SHP77 treated with DMSO at 0.1 percent for 48 hours (cell line): ENCODE results near the gene TVP23A.
"Not testable (repeated sequence)": the region's sequence is repeated elsewhere in the genome, so short reads cannot be mapped to it uniquely, and the experiment has no call there.

Experiments used
- DNase-seq: peaks from one replicate; lab custom pipeline; 2025; lab: John Stamatoyannopoulos, UW

The TVP23A gene

DNA sequence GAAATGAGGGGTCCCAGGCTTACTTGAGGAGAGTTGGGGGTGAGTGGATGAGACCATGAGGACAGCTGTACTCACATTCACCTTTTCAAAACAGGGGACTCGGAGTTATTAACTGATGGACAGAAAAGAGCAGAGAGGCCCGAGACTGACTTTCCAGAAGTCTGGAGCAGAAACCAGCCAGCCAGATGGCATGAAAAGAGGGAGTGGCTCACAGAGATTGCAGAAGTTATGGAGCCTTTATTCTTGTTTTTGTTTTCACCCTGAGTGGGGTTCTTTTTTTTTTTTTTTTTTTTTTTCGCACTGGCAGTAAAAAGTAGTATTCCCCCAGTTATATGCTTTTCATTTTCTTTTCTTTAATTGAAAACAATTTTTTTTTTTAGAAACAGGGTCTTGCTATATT is 18.9 kb downstream of the TVP23A start:
- no peak for DNase-seq

DNA sequence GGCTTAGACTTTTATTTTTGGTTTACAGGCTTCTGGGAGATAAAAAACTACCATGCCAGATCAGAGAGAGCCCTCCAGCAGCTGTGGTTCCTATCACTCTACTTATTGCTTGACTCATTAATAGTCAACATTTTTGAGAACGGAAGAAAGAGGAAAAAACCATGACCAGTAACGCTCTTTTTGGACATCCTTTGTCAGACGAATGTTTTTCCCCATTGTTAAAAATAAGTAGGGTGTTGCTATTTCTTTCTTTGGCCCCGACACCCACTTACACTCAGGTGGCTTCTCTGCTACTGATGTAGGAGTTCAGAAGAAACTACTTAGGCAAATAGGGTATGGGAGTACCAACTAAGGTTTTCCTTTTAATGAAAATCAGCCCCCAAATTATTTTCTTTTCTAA is 27.5 kb downstream of the TVP23A start:
- no peak for DNase-seq

DNA sequence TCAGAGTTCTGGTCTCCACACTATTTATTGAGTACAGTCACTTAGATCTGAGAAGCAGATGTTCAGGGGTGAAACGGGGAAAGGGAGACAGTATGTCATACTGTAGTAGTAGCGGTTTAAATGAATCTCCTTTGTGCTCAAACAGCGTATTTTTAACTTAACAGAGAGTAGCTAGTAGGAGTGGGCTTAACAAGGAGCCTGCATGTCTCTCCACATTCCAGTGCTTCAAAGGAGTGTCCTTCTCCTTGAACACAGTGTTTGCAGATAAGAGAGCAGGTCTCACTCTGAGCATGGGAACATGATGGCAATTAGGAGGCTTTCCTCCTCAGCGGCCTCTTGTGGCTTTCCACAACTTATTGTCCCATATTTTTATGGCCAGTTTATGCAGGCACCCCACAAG is 30.0 kb downstream of the TVP23A start:
- not testable (repeated sequence) for DNase-seq

GRCh38 chr16:10787304-10787703 is 31.3 kb downstream of the TVP23A start:
- no peak for DNase-seq

GRCh38 chr16:10782628-10783027 is 36.0 kb downstream of the TVP23A start:
- no peak for DNase-seq

DNA sequence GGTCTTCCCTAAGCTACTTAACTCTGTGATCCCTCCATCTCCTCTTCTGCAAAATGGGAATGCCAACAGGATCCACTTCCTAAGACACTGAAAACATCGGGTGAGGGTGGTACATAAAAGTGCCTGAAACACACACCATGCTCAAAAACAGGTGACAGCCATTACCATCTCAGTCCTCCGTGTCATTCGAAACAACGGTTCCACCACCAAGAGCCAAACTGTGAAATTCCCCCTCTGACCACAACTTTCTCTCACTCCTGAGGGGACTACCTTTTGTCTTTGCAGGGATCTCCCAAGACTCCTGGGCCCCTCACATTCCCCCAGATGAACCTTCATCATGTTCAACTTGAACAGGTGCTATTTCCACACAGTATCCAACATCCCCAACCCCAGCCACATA is 38.0 kb downstream of the TVP23A start:
- DNase-seq: no peak

GRCh38 chr16:10779908-10780307 is 38.7 kb downstream of the TVP23A start:
- not testable (repeated sequence) for DNase-seq

GRCh38 chr16:10777356-10777755 is 41.2 kb downstream of the TVP23A start:
- DNase-seq: no peak

DNA sequence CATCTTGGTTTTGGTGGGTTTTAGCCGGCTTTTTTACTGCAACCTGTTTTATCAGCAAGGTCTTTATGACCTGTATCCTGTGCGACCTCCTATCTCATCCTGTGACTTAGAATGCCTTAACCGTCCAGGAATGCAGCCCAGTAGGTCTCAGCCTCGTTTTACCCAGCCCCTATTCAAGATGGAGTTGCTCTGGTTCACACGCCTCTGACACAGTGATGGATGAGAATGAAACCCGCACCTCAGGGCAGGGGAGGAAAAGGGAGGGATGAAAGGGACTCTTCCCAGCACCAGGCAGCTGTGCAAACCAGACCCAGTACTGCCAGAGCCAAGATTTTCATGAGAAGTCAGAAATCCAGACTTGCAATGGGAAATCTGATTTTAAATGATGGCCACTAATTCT is 41.7 kb downstream of the TVP23A start:
- DNase-seq: not testable (repeated sequence)

- no peak for DNase-seq
These were observed 42.3 kb downstream of the TVP23A start for GRCh38 chr16:10776280-10776679.

DNA sequence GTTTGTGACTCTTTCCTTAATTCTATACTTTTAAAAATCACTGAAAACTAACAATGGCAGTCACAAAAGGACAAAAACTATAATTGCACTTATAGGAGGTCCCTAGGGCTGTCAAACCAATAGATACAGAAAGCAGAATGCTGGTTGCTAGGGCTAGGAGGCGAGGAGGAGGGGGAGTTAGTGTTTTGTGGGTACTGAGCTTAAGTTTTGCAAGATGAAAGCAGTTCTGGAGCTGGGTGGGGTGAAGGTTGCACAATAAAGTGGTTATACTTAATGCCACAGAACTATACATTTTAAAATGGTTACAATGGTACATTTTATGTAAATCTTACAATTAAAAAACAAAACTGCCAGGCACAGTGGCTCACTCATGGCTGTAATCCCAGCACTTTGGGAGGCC is 47.7 kb downstream of the TVP23A start:
- DNase-seq: no peak

DNA sequence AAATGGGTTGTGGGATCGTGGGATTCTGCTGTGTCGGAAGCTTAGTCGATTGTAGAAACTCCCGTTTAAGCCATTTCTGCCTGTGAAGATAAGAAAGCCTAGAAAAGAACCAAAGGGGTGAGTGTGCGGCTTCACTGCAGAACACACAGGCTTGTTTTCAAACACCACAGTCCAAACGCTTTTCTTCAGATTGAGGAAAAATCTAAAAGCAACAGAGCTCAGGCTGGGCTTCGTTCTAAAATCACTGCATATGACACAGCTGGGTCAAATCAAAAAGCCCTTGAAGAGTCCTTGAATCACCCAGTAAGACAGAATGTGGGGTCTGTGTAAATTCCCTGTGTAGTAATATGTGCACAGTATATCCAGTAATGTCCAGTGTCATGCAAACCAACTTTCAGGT is 49.2 kb downstream of the TVP23A start:
- no peak for DNase-seq

DNA sequence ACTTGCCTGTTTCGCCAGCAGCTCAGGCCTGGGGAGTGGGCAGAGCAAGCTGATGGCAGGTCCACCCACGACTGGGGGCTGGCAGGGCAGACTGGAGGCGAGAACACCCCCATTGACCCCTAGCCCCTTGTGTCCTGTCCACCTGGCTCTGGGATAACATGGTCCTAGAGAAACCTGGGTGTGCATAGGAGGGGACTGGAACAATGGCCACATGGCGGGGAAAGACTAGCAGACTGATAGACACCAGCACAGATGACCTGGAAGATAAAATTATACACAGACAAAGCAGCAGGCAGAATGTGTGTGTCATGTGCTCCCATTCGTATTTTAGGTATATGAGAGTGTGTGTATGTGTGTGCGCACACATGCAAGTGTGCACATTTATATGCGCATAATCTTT is 51.5 kb downstream of the TVP23A start:
- DNase-seq: no peak

DNA sequence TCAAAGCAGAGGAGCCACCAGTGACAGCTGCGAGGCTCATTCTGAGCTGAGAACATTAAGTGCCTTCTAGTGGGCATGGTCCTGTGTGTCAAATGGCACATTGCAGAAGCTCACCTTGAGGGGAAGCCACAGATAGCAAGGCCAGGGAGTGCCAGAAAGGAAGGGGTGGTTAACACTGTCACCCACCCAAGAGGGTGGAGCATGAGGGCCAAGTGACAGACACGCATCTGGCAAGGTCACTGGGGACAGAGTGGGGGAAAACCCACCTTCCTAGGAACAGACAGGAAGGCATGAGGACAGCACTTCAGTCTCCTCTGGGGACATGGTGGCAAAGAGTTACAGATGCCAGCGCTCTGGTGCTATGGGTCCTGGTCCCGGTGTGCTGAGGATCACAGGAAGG is 52.8 kb downstream of the TVP23A start:
- no peak for DNase-seq

- no peak for DNase-seq
These were observed 55.1 kb downstream of the TVP23A start for GRCh38 chr16:10763456-10763855.

- DNase-seq: no peak
These were observed 56.1 kb downstream of the TVP23A start for GRCh38 chr16:10762336-10763016.

GRCh38 chr16:10761373-10761772 is 57.2 kb downstream of the TVP23A start:
- no peak for DNase-seq

DNA sequence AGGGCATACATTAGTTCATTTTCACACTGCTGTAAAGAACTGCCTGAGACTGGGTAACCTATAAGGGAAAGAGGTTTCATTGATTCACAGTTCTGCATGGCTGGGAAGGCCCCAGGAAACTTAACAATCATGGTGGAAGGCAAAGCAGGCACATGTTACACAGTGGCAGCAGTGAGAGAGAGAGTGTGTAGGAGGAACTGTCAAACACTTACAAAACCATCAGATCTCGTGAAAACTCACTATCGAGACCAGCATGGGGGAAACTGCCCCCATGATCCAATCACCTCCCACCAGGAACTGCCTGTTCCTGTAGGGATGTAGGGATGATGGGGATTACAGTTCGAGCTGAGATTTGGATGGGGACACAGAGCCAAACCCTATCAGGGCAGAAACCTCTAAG is 57.7 kb downstream of the TVP23A start:
- DNase-seq: no peak

- DNase-seq: no peak
These were observed 62.0 kb downstream of the TVP23A start for GRCh38 chr16:10756574-10756973.

GRCh38 chr16:10754941-10755340 is 63.7 kb downstream of the TVP23A start:
- no peak for DNase-seq

- DNase-seq: no peak
These were observed 64.9 kb downstream of the TVP23A start for GRCh38 chr16:10753670-10754069.

GRCh38 chr16:10752843-10753523 is 65.6 kb downstream of the TVP23A start:
- DNase-seq: no peak

DNA sequence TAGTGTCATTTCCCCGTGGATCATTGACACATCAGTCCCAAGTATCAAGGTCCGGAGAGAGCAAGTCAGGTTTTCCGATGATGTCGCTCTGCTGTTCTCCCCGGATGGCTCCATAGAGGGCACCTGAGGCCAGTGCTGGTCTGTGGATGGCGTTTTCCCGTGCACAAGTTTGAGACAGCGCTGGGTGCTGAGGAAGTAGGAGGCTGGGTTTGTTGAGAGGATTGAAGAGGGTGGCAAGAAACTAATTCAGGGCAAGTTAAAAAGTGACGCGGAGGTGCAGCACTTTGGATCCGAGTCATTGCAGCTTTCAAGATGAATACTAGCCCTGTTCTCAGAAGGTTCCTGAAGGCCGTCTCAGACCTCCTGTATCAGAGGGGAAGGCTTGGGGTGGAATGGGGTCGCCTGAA is 67.3 kb downstream of the TVP23A start:
- no peak for DNase-seq

DNA sequence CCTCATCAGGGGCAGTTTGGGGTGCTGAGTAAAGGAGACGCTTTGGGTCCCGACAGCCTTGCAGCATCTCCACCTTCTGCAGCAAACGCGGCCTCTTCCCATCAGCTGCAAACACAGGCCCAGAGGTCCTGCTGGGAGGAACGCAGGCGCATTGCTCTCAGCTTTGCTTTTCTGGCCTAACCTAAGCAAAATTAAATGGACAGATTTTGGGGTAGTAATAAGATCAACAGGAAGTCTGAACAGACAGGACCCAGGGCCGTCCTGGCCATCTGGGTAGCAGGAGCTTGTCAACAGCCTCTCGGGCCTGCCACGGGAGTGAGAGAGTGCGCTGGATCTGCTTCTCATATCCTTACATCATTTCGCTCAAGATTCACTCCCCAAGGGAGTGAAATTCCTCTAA is 67.8 kb downstream of the TVP23A start:
- DNase-seq: no peak
